H9 (cell line): ENCODE measurements around the gene RASA3. TPM values are rescaled to one million over a fixed set of nuclear protein-coding genes. Genes with fewer than 3 reads are reported as not detected.

Experiments
- DNase-seq: peaks from one replicate; pipeline ENCODE4 v3.0.0-alpha.2; 2017
- H2AFZ ChIP-seq: one replicate; pipeline ENCODE4 v1.6.1; 2013; ENCODE audit warnings: mild to moderate bottlenecking, low read length, control low read depth, moderate library complexity
- H2AK5ac ChIP-seq: 2 replicates; pipeline ENCODE4 v1.6.1; 2013; ENCODE audit warnings: low read length, control low read depth, mixed read lengths; ENCODE audit not compliant: insufficient read length
- H2BK120ac ChIP-seq: one replicate; pipeline ENCODE4 v1.6.1; 2013; ENCODE audit warnings: low read depth, mild to moderate bottlenecking, low read length, control low read depth, inconsistent platforms; ENCODE audit not compliant: poor library complexity, severe bottlenecking
- H2BK12ac ChIP-seq: 2 replicates; pipeline ENCODE4 v1.6.1; 2013; ENCODE audit warnings: low read length, control low read depth, mixed read lengths, low read depth; ENCODE audit not compliant: insufficient read length
- H2BK15ac ChIP-seq: 2 replicates; pipeline ENCODE4 v1.6.1; 2013; ENCODE audit warnings: low read depth, low read length, control low read depth
- H2BK20ac ChIP-seq: one replicate; pipeline ENCODE4 v1.6.1; 2013; ENCODE audit warnings: low read depth, mild to moderate bottlenecking, low read length, control low read depth, inconsistent platforms; ENCODE audit not compliant: poor library complexity, severe bottlenecking
- H2BK5ac ChIP-seq: 2 replicates; pipeline ENCODE4 v1.6.1; 2013; ENCODE audit warnings: low read length, control low read depth, mixed read lengths; ENCODE audit not compliant: insufficient read length
- H3K14ac ChIP-seq: 2 replicates; pipeline ENCODE4 v1.6.1; 2013; ENCODE audit warnings: low read length, control low read depth; ENCODE audit not compliant: insufficient read depth
- H3K18ac ChIP-seq: 2 replicates; pipeline ENCODE4 v1.6.1; 2013; ENCODE audit warnings: low read depth, mild to moderate bottlenecking, mixed read lengths, low read length, control low read depth; ENCODE audit not compliant: insufficient read length
- H3K23ac ChIP-seq: 2 replicates; pipeline ENCODE4 v1.6.1; 2013; ENCODE audit warnings: low read length, control low read depth, mixed read lengths, low read depth; ENCODE audit not compliant: insufficient read length
- H3K23me2 ChIP-seq: 2 replicates; pipeline ENCODE4 v1.6.1; 2013; ENCODE audit warnings: low read depth, mild to moderate bottlenecking, mixed read lengths, low read length, control low read depth; ENCODE audit not compliant: insufficient read length, poor library complexity, severe bottlenecking
- H3K27ac ChIP-seq: 2 replicates; pipeline ENCODE4 v1.5.1; 2013; ENCODE audit warnings: low read length, control low read depth, mixed read lengths, low read depth; ENCODE audit not compliant: insufficient read length
- H3K27me3 ChIP-seq: 2 replicates; pipeline ENCODE4 v1.6.1; 2013; ENCODE audit warnings: low read length, control low read depth, inconsistent platforms; ENCODE audit not compliant: insufficient read depth
- H3K4ac ChIP-seq: 2 replicates; pipeline ENCODE4 v1.6.1; 2013; ENCODE audit warnings: low read depth, mild to moderate bottlenecking, control low read depth, inconsistent platforms, low read length, moderate library complexity
- H3K4me1 ChIP-seq: 2 replicates; pipeline ENCODE4 v1.6.1; 2013; ENCODE audit warnings: low read length, control low read depth, inconsistent platforms; ENCODE audit not compliant: insufficient read depth
- H3K4me2 ChIP-seq: 2 replicates; pipeline ENCODE4 v1.6.1; 2013; ENCODE audit warnings: low read length, control low read depth, mixed read lengths; ENCODE audit not compliant: insufficient read length, insufficient read depth
- H3K56ac ChIP-seq: 2 replicates; pipeline ENCODE4 v1.6.1; 2013; ENCODE audit warnings: low read depth, mild to moderate bottlenecking, mixed read lengths, low read length, control low read depth; ENCODE audit not compliant: insufficient read length
- H3K79me1 ChIP-seq: 2 replicates; pipeline ENCODE4 v1.6.1; 2013; ENCODE audit warnings: low read depth, mild to moderate bottlenecking, moderate library complexity, low read length, control low read depth, inconsistent platforms; ENCODE audit not compliant: insufficient read depth, poor library complexity, severe bottlenecking
- H3K79me2 ChIP-seq: 2 replicates; pipeline ENCODE4 v1.6.1; 2013; ENCODE audit warnings: low read length, control low read depth, inconsistent platforms; ENCODE audit not compliant: insufficient read depth
- H3K9ac ChIP-seq: 2 replicates; pipeline ENCODE4 v1.6.1; 2013; ENCODE audit warnings: low read length, control low read depth, mixed read lengths; ENCODE audit not compliant: insufficient read length; ENCODE audit errors: extremely low read depth
- H3K9me3 ChIP-seq: one replicate; pipeline ENCODE4 v1.6.1; 2013; ENCODE audit warnings: low read depth, low read length, inconsistent platforms; ENCODE audit not compliant: control insufficient read depth
- H3T11ph ChIP-seq: one replicate; pipeline ENCODE4 v1.6.1; 2013; ENCODE audit warnings: mild to moderate bottlenecking, low read length, control low read depth, inconsistent platforms
- H4K20me1 ChIP-seq: one replicate; pipeline ENCODE4 v1.6.1; 2013; ENCODE audit not compliant: control insufficient read depth, insufficient read length, insufficient read depth
- H4K5ac ChIP-seq: 2 replicates; pipeline ENCODE4 v1.6.1; 2013; ENCODE audit warnings: low read depth, mild to moderate bottlenecking, mixed read lengths, low read length, control low read depth; ENCODE audit not compliant: insufficient read length
- H4K8ac ChIP-seq: replicated peaks from 2 replicates; pipeline ENCODE4 v1.6.1; 2013; ENCODE audit warnings: low read length, control low read depth, mixed read lengths, low read depth; ENCODE audit not compliant: insufficient read length
- H4K91ac ChIP-seq: 2 replicates; pipeline ENCODE4 v1.6.1; 2013; ENCODE audit warnings: low read depth, mild to moderate bottlenecking, moderate library complexity, mixed read lengths, low read length, control low read depth; ENCODE audit not compliant: insufficient read length
- H3K27ac Mint-ChIP-seq, 3 experiments: 2 replicates in 2 of 3; 3 replicates in 1 of 3; pipeline ENCODE4 v1.8.0; 2020 to 2021; ENCODE audit warnings: mixed read lengths in 3 of 3, mild to moderate bottlenecking in 1 of 3, moderate library complexity in 1 of 3
- H3K27me3 Mint-ChIP-seq: 2 replicates; pipeline ENCODE4 v1.8.0; 2021; ENCODE audit warnings: low read depth, mild to moderate bottlenecking, moderate library complexity, mixed read lengths
- H3K36me3 Mint-ChIP-seq, 3 experiments: 2 replicates in 2 of 3; 3 replicates in 1 of 3; pipeline ENCODE4 v1.8.0; 2020 to 2021; ENCODE audit warnings: low read depth in 3 of 3, mixed read lengths in 3 of 3; ENCODE audit not compliant: insufficient read depth in 1 of 3
- H3K4me1 Mint-ChIP-seq, 2 experiments: 2 replicates each; pipeline ENCODE4 v1.8.0; 2020; ENCODE audit warnings: mixed read lengths in 2 of 2
- H3K4me3 Mint-ChIP-seq, 2 experiments: 2 replicates in 1 of 2; 3 replicates in 1 of 2; pipeline ENCODE4 v1.8.0; 2020 to 2021; ENCODE audit warnings: mild to moderate bottlenecking in 2 of 2, mixed read lengths in 2 of 2, moderate library complexity in 1 of 2
- H3K9me3 Mint-ChIP-seq, 2 experiments: 2 replicates in 1 of 2; 3 replicates in 1 of 2; pipeline ENCODE4 v1.8.0; 2020; ENCODE audit warnings: mild to moderate bottlenecking in 2 of 2, mixed read lengths in 2 of 2, moderate library complexity in 1 of 2
- CTCF ChIP-seq: fragments of 200-600 bp; sonication (generic); conservative IDR thresholded peaks from 3 replicates; pipeline ENCODE4 v1.8.0; 2021; ENCODE audit warnings: antibody characterized with exemption, mild to moderate bottlenecking
- WGBS: extraction: QIAGEN DNeasy Blood & Tissue Kit; methylation state at CpG from one replicate; pipeline ENCODE4 v1.1.7; 2013; ENCODE audit warnings: missing lambda C conversion rate, low lambda C conversion rate, mixed read lengths; ENCODE audit not compliant: insufficient read length; ENCODE audit errors: extremely low coverage; 5-methylcytosine and 5-hydroxymethylcytosine counted together
- total RNA-seq: library from RNA; stranded (reverse); gene quantifications from 2 replicates; pipeline ENCODE4 v1.2.1, GENCODE V29; 2021

RASA3 gene
- total RNA-seq, 1 experiment from 2014 or later = 12.3 TPM

GRCh38 chr13:114022876-114023275, 109.5 kb downstream of the RASA3 start:
- no peak overlapping the region for H3K4me3 Mint-ChIP-seq
- no peaks in the 10 kb centered on the region for H3K79me1 ChIP-seq
- no peak overlapping the region for H2BK12ac ChIP-seq
- H4K91ac ChIP-seq = no peak overlapping the region
- no peak overlapping the region for H3K14ac ChIP-seq
- peaks cover 0 to 14% (median 2%) of the 10 kb centered on the region in 3 experiments; a peak in 4 of 7 replicates for H3K36me3 Mint-ChIP-seq
- H4K20me1 ChIP-seq = no peaks in the 10 kb centered on the region
- no peak overlapping the region for H3K9ac ChIP-seq
- no peaks in the 10 kb centered on the region for H3K79me2 ChIP-seq
- H3K18ac ChIP-seq = no peak overlapping the region
- H3K27me3 Mint-ChIP-seq = no peaks in the 10 kb centered on the region
- no peaks in the 10 kb centered on the region for H3K9me3 ChIP-seq
- no peak overlapping the region for H3K4me2 ChIP-seq
- no peak overlapping the region for H2BK120ac ChIP-seq
- H2BK5ac ChIP-seq = no peak overlapping the region
- no CpG with 5 or more reads among the region's 12 CpGs for WGBS
- no peak overlapping the region for H4K5ac ChIP-seq
- no peaks in the 10 kb centered on the region for H3K23me2 ChIP-seq
- H3K27ac Mint-ChIP-seq = peak overlapping the region in 1 of 3 experiments; percentile 70; a peak in 1 of 7 replicates
- no peaks in the 10 kb centered on the region for H3K9me3 Mint-ChIP-seq
- DNase-seq = no peak
- H2BK20ac ChIP-seq = no peak overlapping the region
- H3K4me1 ChIP-seq = no peaks in the 10 kb centered on the region; the same call in 1 of the 2 replicates
- H3K27ac ChIP-seq = no peak overlapping the region
- no peak overlapping the region for H2AK5ac ChIP-seq
- no peak for TF ChIP-seq CTCF
- no peaks in the 10 kb centered on the region for H3K27me3 ChIP-seq
- H3K56ac ChIP-seq = no peak overlapping the region
- H4K8ac ChIP-seq = no peak overlapping the region
- peaks cover 3 to 36% of the 10 kb centered on the region in 2 experiments; a peak in 3 of 4 replicates for H3K4me1 Mint-ChIP-seq
- H3T11ph ChIP-seq = no peak overlapping the region
- H3K23ac ChIP-seq = no peak overlapping the region
- H2BK15ac ChIP-seq = no peak overlapping the region
- no peak overlapping the region for H3K4ac ChIP-seq
- H2AFZ ChIP-seq = no peak overlapping the region
